GM18868 (cell line): Measurements from ENCODE around the gene ST6GALNAC3.
"Not testable (repeated sequence)": the region's sequence is repeated elsewhere in the genome, so short reads cannot be mapped to it uniquely, and the experiment has no call there.

ENCODE experiments used
- ATAC-seq: cut with Tn5 transposase; IDR thresholded peaks from one replicate; pipeline ENCODE4 v1.9.1; 2021; ENCODE audit warnings: mild to moderate bottlenecking, moderate library complexity; ENCODE audit not compliant: unreplicated experiment

The ST6GALNAC3 gene

DNA sequence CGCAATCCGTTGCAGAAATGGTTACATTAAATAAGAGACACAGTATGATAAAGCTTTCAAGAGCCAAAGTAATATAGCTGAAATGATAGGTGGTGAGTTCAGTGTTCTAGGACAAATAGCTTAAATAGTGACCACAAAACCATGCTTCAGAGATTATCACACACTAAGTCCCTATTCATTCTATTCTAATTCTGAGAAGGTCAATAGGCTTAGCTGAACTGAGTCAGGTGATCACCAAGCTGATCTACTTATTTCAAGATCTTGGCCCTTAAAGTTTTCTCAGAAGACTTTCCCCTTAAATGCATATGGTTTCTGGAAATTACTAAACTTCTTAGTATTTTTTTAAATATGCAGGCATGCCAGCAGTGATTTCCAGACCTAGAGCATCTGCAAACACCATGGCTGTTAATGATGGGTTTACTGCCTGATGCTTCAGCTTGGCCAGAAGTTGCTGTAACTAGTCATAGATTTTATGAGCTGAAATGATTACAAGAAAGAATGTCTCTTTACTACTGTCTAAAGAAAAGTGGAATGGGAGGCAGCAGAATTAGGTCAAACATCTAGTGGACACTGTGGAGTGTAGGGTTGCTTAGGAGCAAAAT lies 242.9 kb downstream of the ST6GALNAC3 start:
- ATAC-seq: no peak

DNA sequence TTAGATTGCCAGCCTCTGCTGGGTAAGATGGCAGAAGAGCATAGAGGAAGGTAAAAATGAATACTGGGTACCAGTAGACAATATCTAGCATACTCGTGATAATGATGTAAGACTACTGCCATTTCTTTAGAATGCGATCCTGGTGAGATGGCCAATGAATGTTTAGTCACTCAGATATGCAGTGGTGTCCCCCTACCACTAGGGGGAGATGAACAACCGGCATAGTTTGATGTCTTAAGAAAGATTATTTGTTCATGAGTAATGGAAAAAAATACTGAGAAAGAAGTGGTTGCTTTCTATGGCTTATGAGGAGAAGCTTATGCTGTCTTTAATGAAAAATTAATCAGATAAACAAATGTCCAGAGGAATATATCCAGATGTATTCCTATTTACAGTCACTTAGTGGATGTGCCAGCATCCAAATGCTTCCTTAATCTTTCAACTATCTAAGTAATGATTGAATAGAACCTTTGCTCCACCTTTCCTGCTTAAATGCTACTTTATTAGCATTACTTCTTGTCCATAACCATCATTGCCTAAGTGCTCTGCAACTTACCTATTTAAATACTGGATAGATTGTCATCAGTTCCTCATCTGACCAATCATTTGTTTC lies 256.6 kb downstream of the ST6GALNAC3 start:
- peak; percentile 92 for ATAC-seq

DNA sequence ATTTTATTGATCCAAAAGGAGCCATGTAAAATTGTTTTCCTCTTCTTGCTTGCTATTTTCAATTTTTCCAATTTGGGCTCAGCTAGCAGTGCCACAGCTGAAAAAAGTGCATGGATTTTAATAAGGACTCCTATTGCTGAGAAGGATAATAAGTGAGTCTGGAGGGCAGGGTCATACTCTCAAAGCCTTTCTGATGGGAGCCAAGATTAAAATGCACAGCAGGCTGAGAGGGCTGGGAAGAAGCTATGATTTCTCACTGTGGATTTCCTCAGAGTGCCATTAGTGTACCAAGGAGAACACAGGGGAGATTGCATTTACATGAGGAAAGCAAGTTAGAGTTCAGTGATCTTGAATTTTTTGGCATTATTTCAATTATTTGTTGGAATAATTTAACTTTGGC lies 261.3 kb downstream of the ST6GALNAC3 start:
- ATAC-seq: no peak

DNA sequence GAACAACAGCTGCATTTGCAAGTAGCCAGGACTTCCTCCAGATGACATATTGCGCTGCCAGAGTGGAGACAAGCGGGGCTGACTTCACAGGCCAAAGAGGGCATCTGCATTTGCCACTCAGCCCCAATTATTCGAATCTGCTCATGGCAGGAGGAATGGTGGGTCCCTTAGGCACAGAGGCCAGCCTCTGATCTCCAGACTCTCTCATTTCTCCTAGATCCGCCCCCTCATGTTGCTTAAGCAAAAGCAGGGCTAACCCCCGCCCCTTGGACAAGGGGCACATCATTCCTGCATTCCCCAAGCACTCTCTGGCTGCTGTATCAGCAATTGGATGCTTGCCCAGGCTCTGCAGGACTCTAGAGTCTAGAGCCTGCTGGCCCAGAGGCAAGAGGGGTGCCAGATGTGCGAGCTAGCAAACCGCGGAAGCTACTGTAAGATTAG lies 262.4 kb downstream of the ST6GALNAC3 start:
- ATAC-seq: no peak

DNA sequence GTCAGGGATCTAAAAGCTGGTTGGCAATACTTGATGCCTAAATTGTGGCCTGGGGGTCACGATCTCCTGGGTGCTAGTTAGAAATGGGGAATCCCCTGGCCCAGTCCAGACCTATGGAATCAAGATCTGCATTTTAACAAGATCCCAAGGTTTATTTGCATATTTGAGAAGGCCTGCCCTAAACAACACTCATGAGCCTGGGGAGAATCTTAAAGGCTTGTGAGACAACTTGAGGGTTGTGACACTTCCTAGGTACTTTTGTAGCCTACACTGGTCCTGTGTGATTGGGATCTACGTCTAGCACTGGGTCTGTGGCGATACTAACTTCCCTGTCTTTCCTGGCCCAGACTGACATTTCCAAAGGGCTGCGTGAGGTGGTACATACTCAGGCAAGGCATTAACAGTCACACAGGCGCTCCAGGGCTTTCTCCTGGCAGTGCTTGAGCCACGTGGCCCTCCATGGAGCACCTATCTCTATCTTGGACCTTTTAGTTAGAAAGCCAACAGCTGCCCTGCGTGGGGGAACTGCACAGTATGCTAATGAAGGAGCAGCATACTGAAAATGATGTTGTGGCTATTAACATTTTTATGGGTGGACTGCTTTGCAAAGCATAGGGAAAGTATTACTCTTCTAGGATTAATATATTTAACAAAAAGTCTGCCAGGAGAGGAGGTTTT lies 263.1 kb downstream of the ST6GALNAC3 start:
- ATAC-seq: no peak

DNA sequence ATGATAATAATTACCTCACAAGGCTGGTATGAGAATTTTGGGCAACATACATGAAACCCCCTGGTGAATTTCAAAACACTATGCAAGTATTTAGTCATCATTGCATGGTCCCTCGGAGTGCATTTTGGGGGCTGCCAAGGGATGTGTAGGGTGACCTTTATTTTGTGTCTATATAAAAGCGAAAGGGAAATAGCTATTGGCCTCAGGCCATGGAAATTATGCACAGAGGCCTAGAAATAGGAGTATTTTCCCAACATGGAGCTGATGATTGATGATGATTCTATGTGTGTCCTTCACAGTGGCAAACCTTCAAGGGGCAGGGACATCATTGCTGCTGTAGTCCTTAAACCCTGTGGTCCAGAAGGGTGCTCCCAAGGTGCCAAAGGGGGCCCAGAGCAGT lies 265.5 kb downstream of the ST6GALNAC3 start:
- ATAC-seq: no peak

DNA sequence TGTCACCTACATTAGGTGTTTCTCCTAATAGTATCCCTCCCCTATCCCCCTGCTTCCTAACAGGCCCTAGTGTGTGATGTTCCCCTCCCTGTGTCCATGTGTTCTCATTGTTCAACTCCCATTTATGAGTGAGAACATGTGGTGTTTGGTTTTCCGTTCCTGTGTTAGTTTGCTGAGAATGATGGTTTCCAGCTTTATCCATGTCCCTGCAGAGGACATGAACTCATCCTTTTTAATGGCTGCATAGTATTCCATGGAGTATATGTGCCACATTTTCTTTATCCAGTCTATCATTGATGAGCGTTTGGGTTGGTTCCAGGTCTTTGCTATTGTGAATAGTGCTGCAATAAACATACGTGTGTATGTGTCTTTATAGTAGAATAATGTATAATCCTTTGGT lies 267.3 kb downstream of the ST6GALNAC3 start:
- ATAC-seq: not testable (repeated sequence)

DNA sequence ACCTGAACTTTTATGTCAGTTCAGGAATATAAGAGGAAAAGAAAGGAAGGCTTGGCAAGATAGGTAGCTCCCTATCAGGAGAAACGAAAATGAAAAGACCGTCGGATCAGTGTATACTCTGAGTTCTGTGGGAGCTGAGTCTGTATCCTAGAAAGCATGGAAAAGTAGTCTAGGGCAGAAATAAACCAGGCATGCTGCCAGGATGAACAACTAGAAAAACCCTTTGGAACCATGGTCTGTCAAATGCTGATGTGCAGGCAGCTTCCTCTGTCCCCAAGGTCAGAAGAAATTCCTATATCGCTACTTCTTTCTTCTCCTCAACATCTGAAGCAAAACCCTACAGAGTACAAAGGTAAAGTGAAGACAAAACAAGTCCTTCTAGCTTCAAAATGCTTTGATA lies 268.8 kb downstream of the ST6GALNAC3 start:
- no peak for ATAC-seq

DNA sequence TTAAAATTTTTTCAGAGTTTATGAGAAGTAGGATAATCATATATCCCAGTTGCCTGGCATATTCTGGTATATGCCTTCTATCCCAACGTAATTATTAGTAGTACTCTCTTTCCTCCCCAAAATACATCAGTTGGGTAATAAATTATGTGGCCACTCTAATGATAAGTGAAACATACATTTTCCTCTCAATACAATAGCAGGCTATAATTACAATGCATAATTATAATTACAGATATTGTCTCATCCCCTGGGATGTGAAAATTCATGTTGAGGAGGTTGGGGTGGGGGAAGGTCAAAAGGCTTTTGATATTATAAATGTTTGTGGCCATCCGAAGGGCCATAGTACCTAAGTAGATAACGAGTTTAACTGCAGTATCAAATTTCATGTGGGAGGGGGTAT lies 277.1 kb downstream of the ST6GALNAC3 start:
- ATAC-seq: no peak

DNA sequence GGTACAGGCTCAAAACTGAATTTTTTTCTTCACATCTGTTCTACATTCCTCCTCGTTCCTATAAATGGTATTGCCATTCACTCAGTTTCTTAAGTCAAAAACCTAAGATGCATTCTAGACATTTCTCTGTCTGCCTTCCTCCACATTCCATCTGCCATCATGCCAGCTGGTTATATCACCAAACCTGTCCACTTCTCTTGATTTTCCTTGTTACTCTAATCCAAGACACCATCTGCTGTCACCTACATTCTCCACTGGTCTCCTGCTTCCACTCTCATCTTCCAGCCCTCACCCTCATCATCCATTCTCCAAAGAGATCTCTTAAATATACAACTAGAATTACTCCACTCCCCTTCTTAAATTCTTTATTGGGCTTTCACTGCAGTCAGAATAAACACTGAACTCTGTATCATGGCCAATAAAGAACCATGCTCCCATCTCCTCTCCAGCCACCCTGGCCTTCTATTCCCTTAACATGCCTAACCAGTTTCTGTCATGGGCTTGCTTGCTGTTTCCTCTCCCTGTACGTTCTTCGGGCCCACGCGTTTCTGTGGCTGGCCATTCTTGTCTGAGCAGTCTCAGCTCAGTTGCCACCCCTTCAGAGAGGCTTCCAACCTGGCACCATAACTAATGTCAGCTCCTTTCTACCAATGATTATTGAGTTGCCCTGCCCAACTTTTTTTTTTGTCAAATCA lies 278.3 kb downstream of the ST6GALNAC3 start:
- ATAC-seq: no peak

DNA sequence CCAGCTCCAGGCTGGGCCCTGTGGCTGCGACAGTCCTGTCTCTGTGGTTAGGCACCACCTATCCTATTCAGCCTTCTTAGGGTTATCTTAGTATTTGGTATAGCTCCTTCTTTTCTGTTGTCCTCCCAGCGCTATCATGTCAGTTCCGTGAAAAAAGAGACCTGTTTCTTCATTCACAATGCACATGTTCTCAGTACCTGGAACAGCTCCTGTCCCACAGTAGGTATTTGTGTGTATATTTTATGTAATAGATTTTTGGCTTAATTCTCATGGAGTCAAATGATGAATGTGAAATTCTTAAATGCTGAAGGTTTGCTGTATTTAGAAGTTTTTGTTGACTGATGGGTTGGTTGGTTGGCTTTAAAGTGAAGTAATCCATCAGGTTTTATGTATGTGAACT lies 279.7 kb downstream of the ST6GALNAC3 start:
- no peak for ATAC-seq

DNA sequence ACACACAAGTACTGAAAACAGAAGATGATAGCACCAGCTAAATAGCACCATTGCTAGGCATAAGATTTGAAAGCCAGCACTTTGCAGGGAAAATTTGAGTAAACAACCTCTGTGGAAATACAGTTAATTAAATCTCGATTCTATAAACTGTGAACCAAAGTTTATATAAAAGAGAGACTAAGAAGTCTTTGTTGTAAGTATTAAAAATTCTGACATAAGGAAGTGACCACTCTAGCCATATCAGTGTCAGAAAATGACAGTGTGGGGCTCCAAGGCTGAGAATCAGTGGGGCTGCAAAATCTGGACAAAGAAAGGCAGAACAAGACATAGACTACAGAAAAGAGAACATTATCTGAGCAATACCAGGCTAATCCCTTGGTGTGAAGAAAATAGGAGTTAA lies 292.2 kb downstream of the ST6GALNAC3 start:
- ATAC-seq: no peak

DNA sequence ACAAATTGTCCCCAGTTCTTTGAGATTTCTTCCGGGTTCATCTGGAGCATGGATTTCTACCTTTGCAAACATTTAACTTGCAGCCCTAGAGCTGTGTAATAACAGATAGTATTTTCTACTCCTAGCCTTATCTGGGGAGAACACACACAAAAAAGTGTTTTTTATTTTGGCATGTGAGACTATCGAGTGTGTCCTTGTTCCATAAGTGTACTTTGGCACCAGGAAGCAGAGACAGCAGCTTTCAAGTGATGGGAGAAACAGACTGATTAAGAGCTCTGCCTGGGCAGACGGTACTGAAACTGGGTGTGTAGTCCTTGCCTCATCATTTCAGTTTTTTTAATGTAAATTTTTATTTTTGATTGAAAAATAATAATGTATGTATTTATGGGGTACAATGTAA lies 297.4 kb downstream of the ST6GALNAC3 start:
- ATAC-seq: no peak

DNA sequence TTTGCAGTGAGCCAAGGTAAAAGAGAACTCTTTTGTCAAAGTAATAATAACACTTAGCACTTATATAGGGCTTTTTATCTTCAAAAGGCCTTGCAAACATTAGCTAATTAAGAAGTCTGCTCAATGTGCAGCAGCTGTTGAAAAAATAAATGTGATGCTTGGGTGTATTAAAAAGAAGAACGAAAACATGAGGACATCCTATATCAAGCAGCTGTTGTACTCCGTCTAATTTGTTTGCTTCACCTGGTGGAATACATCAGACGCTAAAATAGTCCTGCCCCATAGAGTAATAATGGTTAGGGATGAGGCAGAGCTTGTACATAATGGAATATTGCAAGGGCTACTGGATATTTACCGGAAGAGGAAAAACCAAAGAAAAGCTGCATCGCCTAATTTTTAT lies 299.5 kb downstream of the ST6GALNAC3 start:
- no peak for ATAC-seq

DNA sequence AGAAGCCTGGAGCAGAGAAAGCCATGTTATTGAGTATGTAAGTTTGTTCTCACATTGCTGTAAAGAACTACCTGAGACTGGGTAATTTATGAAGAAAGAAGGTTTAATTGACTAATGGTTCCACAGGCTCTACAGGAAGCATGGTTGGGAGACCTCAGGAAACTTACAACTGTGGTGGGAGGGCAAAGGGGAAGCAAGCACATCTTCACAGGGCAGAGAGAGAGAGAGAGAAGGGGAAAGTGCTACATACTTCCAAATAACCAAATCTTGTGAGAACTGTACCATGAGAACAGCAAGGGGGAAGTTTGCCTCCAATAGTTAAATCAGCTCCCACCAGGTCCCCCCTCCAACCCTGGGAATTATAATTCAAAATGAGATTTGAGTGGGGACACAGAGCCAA lies 302.7 kb downstream of the ST6GALNAC3 start:
- ATAC-seq: no peak

DNA sequence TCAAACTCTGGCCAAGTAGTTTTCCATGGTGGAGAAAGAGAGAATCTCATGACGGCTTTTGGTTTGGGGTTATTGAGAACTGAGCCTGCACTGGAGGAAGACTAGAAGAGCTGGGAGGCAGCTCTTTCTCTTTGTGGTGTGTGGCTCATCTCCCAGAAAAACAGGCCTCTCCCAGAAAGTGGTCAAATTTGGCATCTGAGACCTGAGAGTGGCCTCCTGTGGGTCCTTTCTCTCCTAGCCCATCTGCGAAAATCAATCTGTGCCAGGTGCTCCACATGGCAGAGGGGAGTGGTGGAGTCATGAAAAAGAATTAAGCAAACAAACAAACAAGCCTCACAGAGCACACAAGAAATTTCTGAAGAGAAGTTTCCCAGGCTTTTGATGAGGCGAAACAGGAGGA lies 305.0 kb downstream of the ST6GALNAC3 start:
- ATAC-seq: no peak

DNA sequence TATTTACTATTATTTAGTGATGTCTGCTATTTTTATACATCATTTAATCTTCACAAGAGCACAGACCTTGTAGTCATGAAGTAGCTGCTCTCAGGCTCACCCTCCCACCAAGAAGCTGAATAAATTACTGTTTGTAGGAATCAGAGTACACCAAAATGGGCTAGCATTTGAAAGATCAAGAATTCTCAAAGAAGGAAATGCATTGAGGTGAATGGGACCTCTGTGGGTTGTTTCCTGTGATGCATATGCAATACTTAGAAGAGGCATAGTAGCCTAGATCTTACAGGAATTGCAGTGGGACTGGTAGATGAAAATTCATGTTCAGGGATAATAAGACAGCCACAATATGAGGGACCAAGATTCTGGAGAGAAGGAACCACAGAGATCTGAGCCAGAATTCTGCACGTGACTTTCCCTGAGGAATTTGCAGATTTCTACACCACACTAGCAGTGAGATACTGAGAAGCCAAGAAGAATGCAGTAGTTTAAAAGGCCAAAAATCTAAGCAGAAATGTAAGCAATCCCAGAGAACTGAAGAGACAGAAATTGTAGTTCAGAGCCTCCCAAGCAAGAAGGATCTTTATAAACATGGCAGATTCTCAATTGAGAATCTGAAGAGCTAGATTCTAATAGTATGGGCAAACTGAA lies 307.0 kb downstream of the ST6GALNAC3 start:
- ATAC-seq: no peak

DNA sequence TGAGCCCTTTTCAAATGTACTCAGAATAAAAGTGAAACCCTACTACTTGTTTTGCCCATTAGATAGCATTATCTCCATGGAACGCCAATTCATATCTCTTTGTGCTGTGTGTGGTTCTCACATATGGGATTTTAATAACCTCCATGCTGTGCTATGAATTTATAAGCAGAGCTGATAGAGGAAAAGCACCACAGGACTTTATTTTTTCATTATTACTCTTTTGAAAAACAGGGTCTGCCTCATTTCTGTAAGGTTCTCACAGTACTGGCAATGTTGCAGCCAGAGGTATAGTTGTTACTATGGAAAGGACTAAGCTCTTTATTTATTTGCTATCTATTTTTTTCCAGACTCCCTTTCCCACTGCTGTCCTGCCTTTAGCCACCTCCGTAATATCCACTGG lies 313.7 kb downstream of the ST6GALNAC3 start:
- ATAC-seq: no peak

DNA sequence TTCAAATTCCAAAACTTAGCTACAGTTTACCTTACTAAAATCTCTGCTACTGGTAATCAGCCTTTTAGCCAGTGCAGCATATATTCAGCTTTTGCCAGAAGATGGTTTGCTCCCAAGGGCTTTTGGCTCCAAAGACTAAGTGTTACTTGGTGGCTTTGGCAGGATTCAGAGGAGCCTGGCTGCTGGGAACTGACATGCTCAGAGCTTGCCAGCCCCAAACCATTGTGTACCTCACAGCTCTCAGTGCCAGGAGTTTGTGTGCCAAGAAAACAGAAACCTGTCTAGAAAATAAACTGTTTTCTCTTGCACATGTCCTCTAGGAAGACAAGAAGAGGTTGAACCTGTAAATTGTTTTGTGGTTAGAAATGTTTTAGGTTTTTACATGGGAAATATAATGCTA lies 315.9 kb downstream of the ST6GALNAC3 start:
- no peak for ATAC-seq

DNA sequence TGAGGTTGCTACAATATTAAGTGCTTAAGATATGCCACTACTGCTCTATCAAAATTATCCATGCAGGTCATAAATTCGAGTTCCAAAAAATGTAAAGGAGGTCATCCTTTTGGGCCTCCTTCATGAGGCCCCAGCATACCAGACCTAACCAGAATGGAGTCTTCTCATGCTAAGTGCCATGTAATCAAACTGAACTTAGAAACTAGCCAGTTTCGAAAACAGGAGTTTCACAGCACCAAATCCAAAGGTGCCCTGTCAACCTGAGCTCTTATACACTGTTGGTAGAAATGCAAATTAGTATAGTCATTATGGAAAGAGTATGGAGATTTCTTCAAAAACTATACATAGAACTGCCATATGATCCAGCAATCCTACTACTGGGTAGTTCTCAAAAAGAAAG lies 320.5 kb downstream of the ST6GALNAC3 start:
- ATAC-seq: no peak

DNA sequence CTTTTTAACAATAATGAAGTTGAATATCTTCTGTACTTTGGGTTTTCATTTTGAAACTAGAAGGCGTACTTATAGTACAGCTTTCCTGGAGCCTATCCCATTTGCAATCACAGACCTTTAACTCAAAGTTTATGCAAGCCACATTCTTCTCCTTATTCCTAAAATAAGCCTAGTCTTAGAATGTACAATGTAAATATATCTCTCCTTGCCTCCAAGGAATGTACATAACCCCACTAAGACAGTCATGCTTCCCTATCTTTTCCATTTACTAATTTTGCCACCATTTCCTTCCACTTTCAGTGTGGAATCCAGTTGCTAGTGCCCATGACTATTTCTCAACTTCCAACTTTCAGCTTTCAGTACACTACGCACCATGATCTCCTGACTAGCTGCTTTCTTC lies 327.6 kb downstream of the ST6GALNAC3 start:
- ATAC-seq: no peak
